ENCODE results near the gene ANKRD10. TPM values are rescaled to one million over a fixed set of nuclear protein-coding genes. Genes with fewer than 3 reads are reported as not detected.

Gene ANKRD10
- total RNA-seq, 1 donor: 128 TPM

DNA sequence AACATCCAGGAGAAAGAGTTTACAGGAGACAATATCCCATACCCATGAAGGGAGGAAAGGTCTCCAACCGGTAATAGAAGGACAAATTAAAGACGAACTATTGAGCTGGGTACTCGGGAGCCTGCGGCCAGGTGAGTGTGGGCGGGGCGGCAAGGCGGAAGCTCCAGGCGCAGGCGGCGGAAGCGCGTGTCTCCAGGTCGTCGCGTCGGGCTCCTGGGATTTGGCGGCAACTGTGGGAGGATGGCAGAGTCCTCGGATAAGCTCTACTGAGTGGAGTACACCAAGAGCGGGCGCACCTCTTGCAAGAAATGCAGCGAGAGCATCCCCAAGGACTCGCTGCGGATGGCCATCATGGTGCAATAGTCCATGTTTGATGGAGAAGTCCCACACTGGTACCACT is 21.6 kb upstream of the ANKRD10 start:
- H3K4me2 ChIP-seq (ENCODE audit: insufficient read depth, low read length): no peak overlapping the region
- H3K4me3 ChIP-seq (ENCODE audit: insufficient read depth, low read length): no peak overlapping the region
- H3K36me3 ChIP-seq (ENCODE audit: insufficient read depth, low read length): no peaks in the 10 kb centered on the region
- TF ChIP-seq, protein P1, sequence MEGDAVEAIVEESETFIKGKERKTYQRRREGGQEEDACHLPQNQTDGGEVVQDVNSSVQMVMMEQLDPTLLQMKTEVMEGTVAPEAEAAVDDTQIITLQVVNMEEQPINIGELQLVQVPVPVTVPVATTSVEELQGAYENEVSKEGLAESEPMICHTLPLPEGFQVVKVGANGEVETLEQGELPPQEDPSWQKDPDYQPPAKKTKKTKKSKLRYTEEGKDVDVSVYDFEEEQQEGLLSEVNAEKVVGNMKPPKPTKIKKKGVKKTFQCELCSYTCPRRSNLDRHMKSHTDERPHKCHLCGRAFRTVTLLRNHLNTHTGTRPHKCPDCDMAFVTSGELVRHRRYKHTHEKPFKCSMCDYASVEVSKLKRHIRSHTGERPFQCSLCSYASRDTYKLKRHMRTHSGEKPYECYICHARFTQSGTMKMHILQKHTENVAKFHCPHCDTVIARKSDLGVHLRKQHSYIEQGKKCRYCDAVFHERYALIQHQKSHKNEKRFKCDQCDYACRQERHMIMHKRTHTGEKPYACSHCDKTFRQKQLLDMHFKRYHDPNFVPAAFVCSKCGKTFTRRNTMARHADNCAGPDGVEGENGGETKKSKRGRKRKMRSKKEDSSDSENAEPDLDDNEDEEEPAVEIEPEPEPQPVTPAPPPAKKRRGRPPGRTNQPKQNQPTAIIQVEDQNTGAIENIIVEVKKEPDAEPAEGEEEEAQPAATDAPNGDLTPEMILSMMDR (IDR thresholded peaks at IDR 0.05; ENCODE audit: extremely low read depth, low read depth, low read length): no peak
- H3K27ac ChIP-seq (ENCODE audit: low read depth, low read length): no peak overlapping the region
- H3K4me1 ChIP-seq (ENCODE audit: insufficient read depth, low read length): no peaks in the 10 kb centered on the region
- no peaks in the 10 kb centered on the region for H3K79me2 ChIP-seq (ENCODE audit: insufficient read depth, low read length)
- no peak overlapping the region for H2AFZ ChIP-seq (ENCODE audit: low read length)
- peaks cover 4% of the 10 kb centered on the region for H3K9me3 ChIP-seq (ENCODE audit: low read depth, low read length)
- H3K27me3 ChIP-seq (ENCODE audit: insufficient read depth, low read length): no peaks in the 10 kb centered on the region
- DNase-seq (ENCODE audit: insufficient read length, low spot score, missing footprints): no peak
- H4K20me1 ChIP-seq (ENCODE audit: insufficient read depth, low read length): no peaks in the 10 kb centered on the region

DNA sequence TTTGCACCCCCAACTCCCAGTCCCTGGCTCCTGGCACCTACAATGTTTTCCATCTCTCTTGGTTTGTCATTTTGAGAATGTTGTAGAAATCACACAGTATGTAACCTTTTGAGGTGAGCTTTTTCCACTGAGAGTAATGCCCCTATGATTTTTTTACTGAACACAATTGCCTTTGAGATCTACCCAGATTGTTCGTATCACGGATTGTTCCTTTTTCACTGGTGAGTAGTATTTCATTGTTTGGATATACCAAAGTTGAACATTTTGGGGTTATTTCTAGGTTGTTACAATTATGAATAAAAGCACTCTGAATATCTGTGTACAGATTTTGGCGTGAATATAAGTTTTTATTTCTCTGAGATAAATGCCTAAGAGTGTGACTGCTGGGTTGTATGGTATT is 17.7 kb upstream of the ANKRD10 start:
- Histone ChIP-seq H3K4me2 (ENCODE audit: insufficient read depth, low read length) (no peak overlapping the region), H3K27ac (ENCODE audit: low read depth, low read length) (no peak overlapping the region), H3K4me3 (ENCODE audit: insufficient read depth, low read length) (no peak overlapping the region), H2AFZ (ENCODE audit: low read length) (no peak overlapping the region), H4K20me1 (ENCODE audit: insufficient read depth, low read length) (no peaks in the 10 kb centered on the region), H3K4me1 (ENCODE audit: insufficient read depth, low read length) (no peaks in the 10 kb centered on the region), H3K36me3 (ENCODE audit: insufficient read depth, low read length) (no peaks in the 10 kb centered on the region), H3K79me2 (ENCODE audit: insufficient read depth, low read length) (no peaks in the 10 kb centered on the region), H3K27me3 (ENCODE audit: insufficient read depth, low read length) (no peaks in the 10 kb centered on the region), H3K9me3 (ENCODE audit: low read depth, low read length) (peaks cover 4% of the 10 kb centered on the region)
- DNase-seq (ENCODE audit: insufficient read length, low spot score, missing footprints): no peak
- TF ChIP-seq, protein P1 (IDR thresholded peaks at IDR 0.05; ENCODE audit: extremely low read depth, low read depth, low read length): no peak

DNA sequence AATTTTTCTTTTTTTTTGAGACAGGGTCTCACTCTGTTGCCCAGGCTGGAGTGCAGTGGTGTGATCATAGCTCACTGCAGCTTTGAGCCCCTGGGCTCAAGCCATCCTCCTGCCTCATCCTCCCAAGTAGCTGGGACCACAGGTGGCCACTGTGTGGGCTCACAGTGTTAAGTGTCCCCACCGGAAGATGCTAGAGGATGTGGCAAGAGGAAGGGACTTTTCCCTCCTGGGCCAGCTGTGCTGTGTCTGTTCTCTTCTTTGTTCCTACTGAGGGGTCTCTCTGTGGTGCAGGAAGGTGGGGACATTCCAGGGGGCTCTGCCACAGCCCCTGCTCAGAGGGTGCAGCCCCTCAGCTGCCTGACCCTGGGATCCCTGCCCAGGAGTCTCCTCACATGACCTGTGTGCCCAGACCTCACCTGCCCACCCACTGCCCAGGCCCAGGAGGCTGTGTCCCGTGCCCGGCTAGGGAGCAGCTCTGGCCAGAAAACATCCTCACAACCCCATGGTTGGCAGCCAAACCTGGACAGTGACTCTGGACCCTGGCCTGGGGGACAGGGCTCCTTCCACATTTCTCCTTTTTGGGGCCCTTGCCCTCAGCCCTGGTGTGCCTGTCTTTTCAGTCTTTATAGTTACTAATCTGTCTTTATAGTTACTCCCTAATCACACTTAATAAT is 14.4 kb upstream of the ANKRD10 start:
- DNase-seq (ENCODE audit: insufficient read length, low spot score, missing footprints): no peak

DNA sequence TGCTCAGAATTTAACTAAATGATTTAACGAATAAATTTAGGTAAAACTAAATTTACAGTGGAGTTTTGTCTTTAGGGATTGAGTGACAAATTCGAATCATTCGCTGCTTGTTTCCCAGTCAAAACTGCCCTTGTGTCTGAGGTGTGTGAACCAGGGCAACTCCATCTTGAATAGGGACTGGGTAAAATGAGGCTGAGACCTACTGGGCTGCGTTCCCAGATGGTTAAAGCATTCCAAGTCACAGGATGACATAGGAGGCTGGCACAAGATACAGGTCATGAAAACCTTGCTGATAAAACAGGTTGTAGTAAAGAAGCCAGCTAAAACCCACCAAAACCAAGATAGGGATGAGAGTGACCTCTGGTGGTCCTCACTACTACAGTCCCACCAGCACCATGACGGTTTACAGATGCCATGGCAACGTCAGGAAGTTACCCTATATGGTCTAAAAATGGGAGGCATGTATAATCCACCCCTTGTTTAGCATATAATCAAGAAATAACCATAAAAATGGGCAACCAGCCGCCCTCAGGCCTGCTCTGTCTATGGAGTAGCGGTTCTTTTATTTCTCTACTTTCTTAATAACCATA is 10.2 kb upstream of the ANKRD10 start:
- TF ChIP-seq, protein P1 (IDR thresholded peaks at IDR 0.05; ENCODE audit: extremely low read depth, low read depth, low read length): peak; percentile 22
- Histone ChIP-seq H3K9me3 (ENCODE audit: low read depth, low read length) (no peaks in the 10 kb centered on the region), H3K27ac (ENCODE audit: low read depth, low read length) (no peak overlapping the region), H2AFZ (ENCODE audit: low read length) (no peak overlapping the region), H3K4me2 (ENCODE audit: insufficient read depth, low read length) (no peak overlapping the region), H4K20me1 (ENCODE audit: insufficient read depth, low read length) (no peaks in the 10 kb centered on the region), H3K27me3 (ENCODE audit: insufficient read depth, low read length) (peaks cover 17% of the 10 kb centered on the region), H3K4me1 (ENCODE audit: insufficient read depth, low read length) (no peaks in the 10 kb centered on the region), H3K79me2 (ENCODE audit: insufficient read depth, low read length) (no peaks in the 10 kb centered on the region), H3K4me3 (ENCODE audit: insufficient read depth, low read length) (no peak overlapping the region), H3K36me3 (ENCODE audit: insufficient read depth, low read length) (no peaks in the 10 kb centered on the region)
- DNase-seq (ENCODE audit: insufficient read length, low spot score, missing footprints): no peak

More for the DNA sequence above, 14.4 kb upstream of the ANKRD10 start:
- Histone ChIP-seq H4K20me1 (ENCODE audit: insufficient read depth, low read length) (no peaks in the 10 kb centered on the region), H3K4me1 (ENCODE audit: insufficient read depth, low read length) (no peaks in the 10 kb centered on the region), H2AFZ (ENCODE audit: low read length) (no peak overlapping the region), H3K4me2 (ENCODE audit: insufficient read depth, low read length) (no peak overlapping the region), H3K4me3 (ENCODE audit: insufficient read depth, low read length) (no peak overlapping the region), H3K79me2 (ENCODE audit: insufficient read depth, low read length) (no peaks in the 10 kb centered on the region), H3K27ac (ENCODE audit: low read depth, low read length) (no peak overlapping the region), H3K27me3 (ENCODE audit: insufficient read depth, low read length) (peaks cover 4% of the 10 kb centered on the region), H3K36me3 (ENCODE audit: insufficient read depth, low read length) (no peaks in the 10 kb centered on the region), H3K9me3 (ENCODE audit: low read depth, low read length) (peaks cover 4% of the 10 kb centered on the region)
- TF ChIP-seq, protein P1 (IDR thresholded peaks at IDR 0.05; ENCODE audit: extremely low read depth, low read depth, low read length): no peak
